Spleen (tissue), 11 donors: ENCODE measurements around the gene RERE. TPM values are rescaled to one million over a fixed set of nuclear protein-coding genes. Genes with fewer than 3 reads are reported as not detected.

ENCODE experiments used
- DNase-seq: peaks from one replicate; pipeline ENCODE4 v3.0.0-alpha.2; 2020
- H3K27ac ChIP-seq, 8 donors: fragments of 200-600 bp; sonication (generic) in 7 of 8; 1 replicate in 4 of 8; 2 replicates in 4 of 8; pipeline versions ENCODE4 v1.5.0 to v1.8.0; 2016 to 2021; ENCODE audit warnings: inconsistent platforms in 4 of 8, mild to moderate bottlenecking in 4 of 8, moderate library complexity in 1 of 8
- H3K27me3 ChIP-seq, 7 donors: fragments of 200-600 bp; sonication (generic) in 6 of 7; replicated peaks in 1 of 7; 1 replicate in 4 of 7; 2 replicates in 3 of 7; pipeline versions ENCODE4 v1.5.0 to v1.8.0; 2016 to 2021; ENCODE audit warnings: inconsistent platforms in 3 of 7, mild to moderate bottlenecking in 1 of 7
- H3K36me3 ChIP-seq, 6 donors: fragments of 200-600 bp; sonication (generic) in 5 of 6; 1 replicate in 4 of 6; 2 replicates in 2 of 6; pipeline versions ENCODE4 v1.5.0 to v1.8.0; 2016 to 2021; ENCODE audit warnings: inconsistent platforms in 2 of 6
- H3K4me1 ChIP-seq, 6 donors: fragments of 200-600 bp; sonication (generic) in 5 of 6; 1 replicate in 3 of 6; 2 replicates in 3 of 6; pipeline versions ENCODE4 v1.5.0 to v1.8.0; 2016 to 2021; ENCODE audit warnings: inconsistent platforms in 3 of 6
- H3K4me3 ChIP-seq, 8 donors: fragments of 200-600 bp; sonication (generic) in 7 of 8; 1 replicate in 4 of 8; 2 replicates in 4 of 8; pipeline versions ENCODE4 v1.5.0 to v1.8.0; 2016 to 2021; ENCODE audit warnings: inconsistent platforms in 4 of 8, mild to moderate bottlenecking in 4 of 8, moderate library complexity in 2 of 8
- H3K9me3 ChIP-seq, 8 donors: fragments of 200-600 bp; sonication (generic) in 7 of 8; 1 replicate in 4 of 8; 2 replicates in 4 of 8; pipeline versions ENCODE4 v1.5.0 to v1.8.0; 2016 to 2021; ENCODE audit warnings: inconsistent platforms in 4 of 8
- POLR2A ChIP-seq, 3 donors: fragments of 450-650 bp; IDR thresholded peaks; one replicate each; pipeline ENCODE4 v1.5.1; 2017; ENCODE audit warnings: antibody characterized with exemption in 3 of 3, mild to moderate bottlenecking in 1 of 3
- POLR2AphosphoS5 ChIP-seq, 3 donors: sonication (generic); formaldehyde crosslinking; IDR thresholded peaks; one replicate each; pipeline ENCODE4 v1.5.1; 2017; ENCODE audit warnings: antibody characterized with exemption in 3 of 3
- WGBS, 5 donors: extraction: QIAGEN DNeasy Blood & Tissue Kit in 3 of 5; methylation state at CpG; one replicate each; pipeline versions ENCODE4 v1.1.5 to v1.1.7; 2013 to 2018; 5-methylcytosine and 5-hydroxymethylcytosine counted together
- intact Hi-C: fragments of 100-400 bp; cut with DNase I; formaldehyde crosslinking; loops from one replicate; pipeline ENCODE4 v1.15.0; 2023; ENCODE audit warnings: low total_unique reads
- polyA plus RNA-seq, 3 donors: library from polyadenylated mRNA; stranded (reverse); fragments of 200-250 nt; gene quantifications; one replicate each; pipeline ENCODE4 v1.2.1, GENCODE V29; 2013
- total RNA-seq, 7 donors: library from RNA; depleted of rRNA in 3 of 7; stranded (reverse); fragments of >200 nt in 3 of 7; fragmentation: NEBNext Ultra II Directional in 4 of 7; extraction: Animal tissue kit (Norgen Biotek cat#: 25700) in 4 of 7; gene quantifications; one replicate each; pipeline versions ENCODE4 v1.1.0 to v1.2.1, GENCODE V29; 2016 to 2021
- TF ChIP-seq, protein P1 (sequence below), 11 experiments: fragments of 200-600 bp in 7 of 11; fragments of 450-650 bp in 4 of 11; sonication (generic) in 4 of 11; IDR thresholded peaks in 8 of 11; conservative IDR thresholded peaks in 3 of 11; 1 replicate in 7 of 11; 2 replicates in 4 of 11; pipeline versions ENCODE4 v1.4.0 to v1.8.0; 2016 to 2021; ENCODE audit warnings: antibody characterized with exemption in 11 of 11, inconsistent platforms in 4 of 11, mild to moderate bottlenecking in 1 of 11
- donor health status: healthy with polysubstance abuse.
- donor health status: DM: no; HTN: no; CAD: no; lungs with moderate emphysema.
- donor health status: DM: no; HTN: no; CAD: no.
- donor health status: Bipolar disorder and iron deficiency.
- donor health status: healthy.
- donor health status: DM: no; HTN: no; CAD: no.
- donor health status: DM: yes; HTN: yes; CAD: no.

The RERE gene
- total and polyA plus RNA-seq, 10 donors, result 10.3 to 149 (median 117) TPM

DNA sequence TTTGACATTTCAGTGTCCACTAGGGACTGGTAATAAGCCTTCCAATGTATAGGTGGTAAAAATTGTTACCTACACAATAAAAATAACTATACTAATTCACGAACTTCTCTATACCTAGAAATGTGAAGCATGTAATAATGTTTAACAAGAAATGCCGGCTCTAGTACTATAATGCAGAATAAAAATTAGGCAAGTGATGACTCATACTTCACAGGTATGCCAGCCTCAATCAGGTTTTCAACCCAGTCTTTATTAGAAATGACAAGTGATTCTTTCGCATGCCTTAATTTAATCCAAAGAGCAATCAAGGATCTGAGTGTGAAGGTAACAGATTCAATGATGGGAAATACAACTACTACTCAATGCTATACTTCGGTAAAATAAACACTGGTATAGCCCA lies 134.9 kb downstream of the RERE start:
- no peak for DNase-seq
- no peak overlapping the region for H3K27ac ChIP-seq
- no peak overlapping the region for H3K4me3 ChIP-seq
- H3K4me1 ChIP-seq, result peaks cover 13 to 86% (median 46%) of the 10 kb centered on the region in 6 donors
- no peaks in the 10 kb centered on the region for H3K27me3 ChIP-seq
- TF ChIP-seq POLR2A (IDR thresholded peaks at IDR 0.05) (no peak), POLR2AphosphoS5 (IDR thresholded peaks at IDR 0.05) (no peak)
- TF ChIP-seq, protein P1, sequence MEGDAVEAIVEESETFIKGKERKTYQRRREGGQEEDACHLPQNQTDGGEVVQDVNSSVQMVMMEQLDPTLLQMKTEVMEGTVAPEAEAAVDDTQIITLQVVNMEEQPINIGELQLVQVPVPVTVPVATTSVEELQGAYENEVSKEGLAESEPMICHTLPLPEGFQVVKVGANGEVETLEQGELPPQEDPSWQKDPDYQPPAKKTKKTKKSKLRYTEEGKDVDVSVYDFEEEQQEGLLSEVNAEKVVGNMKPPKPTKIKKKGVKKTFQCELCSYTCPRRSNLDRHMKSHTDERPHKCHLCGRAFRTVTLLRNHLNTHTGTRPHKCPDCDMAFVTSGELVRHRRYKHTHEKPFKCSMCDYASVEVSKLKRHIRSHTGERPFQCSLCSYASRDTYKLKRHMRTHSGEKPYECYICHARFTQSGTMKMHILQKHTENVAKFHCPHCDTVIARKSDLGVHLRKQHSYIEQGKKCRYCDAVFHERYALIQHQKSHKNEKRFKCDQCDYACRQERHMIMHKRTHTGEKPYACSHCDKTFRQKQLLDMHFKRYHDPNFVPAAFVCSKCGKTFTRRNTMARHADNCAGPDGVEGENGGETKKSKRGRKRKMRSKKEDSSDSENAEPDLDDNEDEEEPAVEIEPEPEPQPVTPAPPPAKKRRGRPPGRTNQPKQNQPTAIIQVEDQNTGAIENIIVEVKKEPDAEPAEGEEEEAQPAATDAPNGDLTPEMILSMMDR (IDR thresholded peaks at IDR 0.05 in 8 of 11, conservative IDR thresholded peaks at IDR 0.05 in 3 of 11), result no peak
- no peaks in the 10 kb centered on the region for H3K9me3 ChIP-seq
- no peaks in the 10 kb centered on the region for H3K36me3 ChIP-seq
- intact Hi-C loops, result no loop called here
- 94 to 98% (median 95%) methylated on average over 4 of the region's 4 CpGs for WGBS, 5 donors

DNA sequence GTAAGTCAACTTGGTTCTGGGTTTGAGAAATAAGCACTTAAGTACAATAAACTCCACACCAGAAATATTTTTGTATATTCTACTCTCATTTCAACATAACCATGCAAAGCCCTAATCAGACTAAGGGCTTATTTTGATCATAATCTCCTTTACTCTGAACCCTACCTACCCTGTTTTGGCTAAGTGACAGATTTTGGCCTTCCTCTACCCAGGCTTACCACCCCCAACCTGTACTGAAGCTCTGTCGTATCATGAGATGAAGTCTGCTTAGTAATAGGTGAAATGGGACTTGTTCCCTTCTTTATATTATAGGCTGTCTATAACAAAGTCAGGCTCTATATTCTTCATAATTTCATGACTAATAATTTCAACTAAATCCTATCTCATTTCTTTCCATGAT lies 135.5 kb downstream of the RERE start:
- Histone ChIP-seq H3K4me1 (peaks cover 8 to 85% (median 40%) of the 10 kb centered on the region in 6 donors), H3K4me3 (no peak overlapping the region), H3K36me3 (no peaks in the 10 kb centered on the region), H3K9me3 (no peaks in the 10 kb centered on the region), H3K27me3 (no peaks in the 10 kb centered on the region), H3K27ac (no peak overlapping the region)
- intact Hi-C loops, result no loop called here
- DNase-seq, result no peak
- WGBS, 5 donors, result 83 to 95% (median 89%) methylated on average over 1 of the region's 1 CpG
- TF ChIP-seq POLR2AphosphoS5 (IDR thresholded peaks at IDR 0.05) (no peak), POLR2A (IDR thresholded peaks at IDR 0.05) (no peak)
- TF ChIP-seq, protein P1 (IDR thresholded peaks at IDR 0.05 in 8 of 11, conservative IDR thresholded peaks at IDR 0.05 in 3 of 11), result no peak

DNA sequence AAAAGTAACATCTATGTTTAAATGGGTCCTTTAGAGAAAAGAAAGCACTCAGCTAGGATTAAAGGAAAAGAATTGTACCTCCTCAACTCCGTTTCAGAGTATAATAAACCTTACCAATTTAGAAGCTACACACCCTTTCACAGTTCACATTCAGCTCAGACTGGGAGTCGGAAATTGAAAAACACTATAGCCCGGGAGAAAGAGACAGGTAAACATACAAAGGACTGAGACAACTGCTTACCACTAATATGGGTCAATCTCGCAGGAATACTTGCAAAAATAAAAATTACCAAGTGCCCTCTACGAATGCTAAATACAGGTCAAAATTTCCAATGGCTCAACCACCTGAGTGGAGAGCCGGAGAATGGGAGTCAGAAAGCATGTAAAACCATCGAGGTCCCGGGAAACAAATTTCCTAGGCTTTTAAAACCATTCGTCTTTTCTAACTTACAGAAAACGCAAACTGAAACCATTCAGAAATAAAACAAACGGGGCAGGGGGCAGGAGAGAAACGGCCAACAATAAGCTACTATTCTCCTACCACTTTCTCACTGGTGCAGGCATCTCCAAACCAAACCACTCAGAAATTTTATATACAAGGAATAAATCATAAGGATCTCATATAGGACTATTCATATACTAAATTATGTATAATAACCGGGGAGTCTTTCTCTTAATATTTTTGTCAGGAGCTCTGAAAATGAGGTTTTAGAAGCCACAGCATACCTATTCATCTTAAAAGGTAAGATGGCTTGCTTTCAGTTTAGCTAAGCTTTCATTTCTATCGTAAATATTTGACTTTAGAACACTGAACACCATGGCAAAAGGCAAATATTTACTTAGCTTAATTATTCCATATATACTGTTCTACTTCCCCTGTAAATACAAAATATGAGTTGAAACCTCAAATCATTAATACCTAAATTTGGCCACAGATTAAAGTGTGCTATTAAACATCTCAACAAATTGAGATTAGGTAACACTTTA lies 136.5 kb downstream of the RERE start:
- 51 to 79% (median 69%) methylated on average over 14 of the region's 14 CpGs for WGBS, 5 donors
- TF ChIP-seq POLR2A (IDR thresholded peaks at IDR 0.05) (no peak), POLR2AphosphoS5 (IDR thresholded peaks at IDR 0.05) (no peak)
- no peaks in the 10 kb centered on the region for H3K27me3 ChIP-seq
- H3K9me3 ChIP-seq, result no peaks in the 10 kb centered on the region
- H3K36me3 ChIP-seq, result no peaks in the 10 kb centered on the region
- H3K4me3 ChIP-seq, result peak overlapping the region in 2 of 8 donors; percentile 3 to 26
- peak overlapping the region in 4 of 8 donors; percentile 10 to 26 (median 14) for H3K27ac ChIP-seq
- H3K4me1 ChIP-seq, result peaks cover 9 to 85% (median 37%) of the 10 kb centered on the region in 6 donors
- intact Hi-C loops, result no loop called here
- DNase-seq, result no peak

DNA sequence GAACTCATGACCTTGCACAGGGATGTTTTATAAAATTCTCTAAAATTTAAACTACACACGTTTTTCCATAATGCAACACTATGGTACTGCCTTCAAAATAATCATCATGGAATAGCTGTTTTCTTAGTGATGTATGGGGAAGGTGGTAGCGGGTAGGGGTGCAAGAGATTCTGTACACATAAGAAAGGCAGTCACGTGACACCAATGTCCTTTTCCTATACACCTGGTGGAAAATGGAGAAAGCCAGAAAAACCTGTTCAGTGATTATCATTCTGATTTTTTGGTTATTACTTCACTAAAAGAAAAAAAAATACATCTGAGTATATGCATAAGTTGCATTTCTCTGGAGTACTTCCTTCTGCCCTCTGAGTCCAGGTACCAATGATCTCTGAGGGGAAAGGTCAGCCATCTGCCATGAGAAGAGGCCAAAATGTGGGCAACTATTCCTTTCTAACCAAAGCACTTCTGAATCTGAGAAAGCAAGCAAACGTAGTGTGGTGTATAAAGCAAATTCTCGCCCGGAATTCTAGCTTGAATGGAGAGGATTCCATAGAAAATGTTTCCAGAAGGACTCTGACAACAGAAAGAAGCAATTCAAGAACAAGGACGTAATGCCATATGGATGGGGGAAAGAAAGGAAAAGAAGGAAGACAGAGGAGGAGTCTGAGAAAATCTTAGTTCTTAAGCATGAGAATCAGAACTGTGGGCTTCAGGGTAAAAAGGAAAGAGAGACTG lies 137.3 kb downstream of the RERE start:
- Histone ChIP-seq H3K4me3 (no peak overlapping the region), H3K4me1 (peaks cover 9 to 80% (median 37%) of the 10 kb centered on the region in 6 donors), H3K27ac (peak overlapping the region in 3 of 8 donors; percentile 12 to 26 (median 16)), H3K9me3 (no peaks in the 10 kb centered on the region), H3K36me3 (no peaks in the 10 kb centered on the region), H3K27me3 (no peaks in the 10 kb centered on the region)
- no peak for DNase-seq
- intact Hi-C loops, result no loop called here
- WGBS, 5 donors, result 66 to 82% (median 75%) methylated on average over 7 of the region's 7 CpGs
- TF ChIP-seq POLR2A (IDR thresholded peaks at IDR 0.05), result no peak
- TF ChIP-seq, protein P1 (IDR thresholded peaks at IDR 0.05 in 8 of 11, conservative IDR thresholded peaks at IDR 0.05 in 3 of 11), result no peak
- no peak for TF ChIP-seq POLR2AphosphoS5 (IDR thresholded peaks at IDR 0.05)
